Astrocyte of the spinal cord (primary cell): ENCODE measurements around the gene ILF3.

Source experiments
- DNase-seq: peaks from one replicate; pipeline ENCODE4 v3.0.0; 2011; ENCODE audit warnings: low read depth, low spot score
- H3K4me3 ChIP-seq: 2 replicates; pipeline ENCODE4 v1.5.1; 2011; ENCODE audit warnings: low read depth, mild to moderate bottlenecking, low read length, moderate library complexity
- CTCF ChIP-seq: IDR thresholded peaks from 2 replicates; pipeline ENCODE4 v1.5.1; 2012; ENCODE audit warnings: low read depth, mild to moderate bottlenecking, low read length, inconsistent platforms
- in situ Hi-C: cut with HindIII; loops from 2 replicates; pipeline ENCODE4 v1.10.0; 2017; ENCODE audit warnings: low sequenced_read_pairs

ILF3 gene

GRCh38 chr19:10725415-10725814 lies 71.3 kb downstream of the ILF3 start:
- no peak for DNase-seq
- in situ Hi-C loops = no loop called here
- no peak overlapping the region for H3K4me3 ChIP-seq
- no peak for TF ChIP-seq CTCF

GRCh38 chr19:10726268-10726667 lies 72.1 kb downstream of the ILF3 start:
- in situ Hi-C loops = no loop called here
- no peak for DNase-seq
- no peak overlapping the region for H3K4me3 ChIP-seq
- no peak for TF ChIP-seq CTCF

- no peak for TF ChIP-seq CTCF
- in situ Hi-C loops = no loop called here
- no peak for DNase-seq
- no peak overlapping the region for H3K4me3 ChIP-seq
Measured at GRCh38 chr19:10727685-10728201, 73.6 kb downstream of the ILF3 start.

- no peak for TF ChIP-seq CTCF
- DNase-seq = no peak
- H3K4me3 ChIP-seq = no peak overlapping the region
- in situ Hi-C loops = no loop called here
Measured at GRCh38 chr19:10729411-10729810, 75.3 kb downstream of the ILF3 start.

- in situ Hi-C loops = no loop called here
- TF ChIP-seq CTCF = no peak
- DNase-seq = no peak
- H3K4me3 ChIP-seq = no peak overlapping the region
Measured at GRCh38 chr19:10730932-10731331, 76.8 kb downstream of the ILF3 start.

- in situ Hi-C loops = no loop called here
- no peak overlapping the region for H3K4me3 ChIP-seq
- no peak for DNase-seq
- no peak for TF ChIP-seq CTCF
Measured at GRCh38 chr19:10735741-10736140, 81.6 kb downstream of the ILF3 start.

GRCh38 chr19:10736189-10736588 lies 82.0 kb downstream of the ILF3 start:
- in situ Hi-C loops = no loop called here
- no peak overlapping the region for H3K4me3 ChIP-seq
- no peak for DNase-seq
- TF ChIP-seq CTCF = no peak
